GM19025 (cell line): ENCODE measurements around the gene SMIM7.
"Not testable (repeated sequence)": the region's sequence is repeated elsewhere in the genome, so short reads cannot be mapped to it uniquely, and the experiment has no call there.

Experiments
- ATAC-seq: cut with Tn5 transposase; IDR thresholded peaks from one replicate; pipeline ENCODE4 v1.9.1; 2021; ENCODE audit warnings: mild to moderate bottlenecking, low read depth, moderate library complexity; ENCODE audit not compliant: unreplicated experiment

SMIM7 gene

DNA sequence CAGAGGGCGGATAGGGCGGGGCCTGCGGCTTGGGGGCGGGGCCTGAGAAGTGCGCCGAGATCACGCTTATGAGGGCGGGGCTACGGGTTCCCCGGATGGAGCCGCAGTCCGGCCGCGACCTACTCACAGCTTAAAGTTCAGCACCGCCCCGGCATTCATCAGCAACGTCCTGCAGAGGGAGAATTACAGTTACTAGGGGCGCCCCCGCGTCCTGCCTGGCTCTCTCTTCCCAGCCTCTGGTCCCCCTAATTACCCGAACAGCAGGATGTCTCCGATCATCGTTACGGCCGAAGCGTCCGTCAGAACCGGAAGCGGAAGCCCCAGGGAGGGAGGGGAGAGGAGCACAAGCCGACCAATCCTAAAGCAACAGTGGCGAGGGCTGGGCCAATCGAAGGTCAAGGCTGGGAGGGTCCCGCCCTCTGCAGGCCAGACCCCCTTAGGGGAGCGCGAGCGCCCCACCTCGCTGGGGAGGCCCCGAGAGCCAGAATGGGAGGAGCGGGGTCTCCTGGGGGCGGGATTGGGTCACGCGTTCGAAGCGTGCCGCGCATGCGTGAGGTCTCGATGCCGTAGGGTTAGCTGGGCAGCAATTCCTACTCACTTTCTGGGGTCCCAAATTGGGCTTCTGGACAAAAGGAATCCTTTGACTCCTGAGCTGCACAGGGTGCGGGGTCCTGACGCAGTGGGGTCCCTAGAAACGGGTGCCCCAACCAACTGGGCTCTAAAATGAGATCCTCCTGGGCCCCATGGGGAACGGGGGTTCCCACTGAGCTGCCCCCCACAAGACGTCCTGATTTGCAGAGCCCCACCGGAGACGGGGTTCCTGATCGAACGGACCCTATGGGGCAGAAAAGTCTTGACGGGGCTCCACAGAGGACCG is at the start of gene SMIM7:
Gene SMIM7, minus strand, starts transcription at position 313 of the 877 bp plus-strand sequence. Its CDS starts 34 bp downstream, at position 279.
- peak; percentile 92 for ATAC-seq

- ATAC-seq: no peak
These were observed 43.7 kb upstream of the SMIM7 start for GRCh38 chr19:16703677-16704076.

GRCh38 chr19:16702123-16702522 is 42.2 kb upstream of the SMIM7 start:
- no peak for ATAC-seq

- ATAC-seq: no peak
These were observed 39.0 kb upstream of the SMIM7 start for GRCh38 chr19:16698914-16699313.

GRCh38 chr19:16688084-16688483 is 28.1 kb upstream of the SMIM7 start:
- no peak for ATAC-seq

DNA sequence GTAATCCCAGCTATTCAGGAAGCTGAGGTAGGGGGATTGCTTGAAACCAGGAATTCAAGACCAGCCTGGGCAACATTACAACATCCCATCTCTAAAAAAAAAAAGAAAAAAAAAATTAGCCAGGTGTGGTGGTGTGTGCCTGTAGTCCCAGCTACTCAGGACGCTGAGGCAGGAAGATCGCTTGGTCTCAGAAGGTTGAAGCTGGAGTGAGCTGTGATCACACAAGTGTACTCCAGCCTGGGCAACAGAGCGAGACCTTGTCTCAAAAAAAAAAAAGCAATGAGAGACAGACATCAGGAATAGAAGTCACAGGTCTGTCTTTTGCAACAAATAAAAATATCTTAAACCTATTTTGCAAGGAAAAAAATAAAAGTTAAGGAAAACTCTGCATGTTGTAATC is 24.3 kb upstream of the SMIM7 start:
- ATAC-seq: no peak

DNA sequence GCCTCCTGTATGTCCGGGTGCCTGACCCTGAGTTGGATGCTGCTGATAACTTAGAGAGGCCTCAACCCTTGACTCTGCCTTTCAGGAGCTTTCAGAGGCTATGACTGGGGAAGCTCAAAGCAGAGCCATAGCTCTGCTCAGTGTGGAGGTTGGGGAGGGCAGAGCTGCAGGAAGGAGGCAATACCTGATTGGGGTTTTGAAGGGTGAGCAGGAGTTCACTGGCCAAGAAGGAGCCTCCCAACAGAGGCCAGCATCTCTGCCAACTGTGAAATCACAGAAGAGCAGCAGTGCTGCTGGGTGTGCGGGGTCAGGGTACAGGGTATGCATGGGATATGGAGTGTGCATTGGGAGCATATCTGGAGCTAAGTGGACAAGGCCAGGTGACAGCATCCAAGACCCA is 22.6 kb upstream of the SMIM7 start:
- ATAC-seq: no peak

GRCh38 chr19:16679811-16680210 is 19.9 kb upstream of the SMIM7 start:
- ATAC-seq: no peak

- ATAC-seq: no peak
These were observed 18.6 kb upstream of the SMIM7 start for GRCh38 chr19:16678498-16678897.

DNA sequence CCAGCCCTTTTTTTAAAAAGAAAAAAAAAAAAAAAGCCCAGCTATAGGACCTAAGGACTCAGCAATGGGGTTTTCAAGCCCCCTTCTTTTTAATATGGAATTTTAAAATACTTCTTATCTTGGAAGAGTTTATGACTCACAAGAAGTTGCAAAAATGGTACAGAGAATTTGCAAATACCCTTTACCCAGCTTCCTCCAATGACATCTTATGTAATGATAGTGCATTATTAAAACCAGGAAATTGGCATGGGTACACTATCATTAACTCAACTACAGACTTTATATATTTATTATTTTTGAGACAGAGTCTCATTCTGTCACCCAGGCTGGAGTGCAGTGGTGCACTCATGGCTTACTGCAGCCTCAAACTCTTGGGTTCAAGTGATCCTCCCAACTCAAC is 17.1 kb upstream of the SMIM7 start:
- no peak for ATAC-seq

DNA sequence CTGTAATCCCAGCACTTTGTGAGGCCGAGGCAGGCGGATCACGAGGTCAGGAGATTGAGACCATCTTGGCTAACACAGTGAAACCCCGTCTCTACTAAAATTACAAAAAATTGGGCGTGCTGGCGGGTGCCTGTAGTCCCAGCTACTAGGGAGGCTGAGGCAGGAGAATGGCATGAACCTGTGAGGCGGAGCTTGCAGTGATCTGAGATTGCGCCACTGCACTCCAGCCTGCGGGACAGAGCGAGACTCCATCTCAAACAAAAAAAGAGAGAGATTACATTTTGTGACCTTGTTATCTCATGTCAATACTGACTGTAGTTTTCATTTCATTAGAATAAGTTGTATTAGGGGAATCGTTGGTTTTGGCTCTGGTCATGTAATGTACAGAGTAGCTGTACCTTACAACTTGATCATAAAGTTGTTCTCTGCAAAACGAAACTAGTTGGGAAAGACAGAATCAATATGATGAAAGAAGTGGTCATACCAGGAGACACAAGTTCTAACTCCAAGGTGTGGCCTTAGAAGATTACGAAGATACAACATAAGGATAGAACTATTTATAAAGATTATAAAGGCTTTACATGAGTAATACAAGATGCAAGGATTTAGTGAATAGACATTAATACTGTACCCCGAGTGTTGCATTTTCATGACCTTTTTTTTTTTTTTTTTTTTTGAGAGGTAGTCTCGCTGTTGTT is 16.3 kb upstream of the SMIM7 start:
- ATAC-seq: no peak

DNA sequence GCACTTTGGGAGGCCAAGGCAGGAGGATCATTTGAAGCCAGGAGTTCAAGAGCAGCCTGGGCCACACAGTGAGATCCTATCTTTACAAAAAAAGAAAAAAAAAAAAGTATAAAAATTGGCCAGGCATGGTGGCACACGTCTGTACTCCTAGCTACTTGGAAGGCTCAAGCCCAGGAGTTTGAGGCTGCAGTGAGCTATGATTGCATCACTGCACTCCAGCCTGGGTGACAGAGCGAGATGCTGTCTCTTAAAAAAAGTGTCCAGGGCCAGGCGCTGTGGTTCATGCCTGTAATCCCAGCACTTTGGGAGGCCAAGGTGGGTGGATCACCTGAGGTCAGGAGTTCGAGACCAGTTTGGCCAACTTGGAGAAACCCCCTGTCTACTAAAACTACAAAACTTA is 13.9 kb upstream of the SMIM7 start:
- not testable (repeated sequence) for ATAC-seq

DNA sequence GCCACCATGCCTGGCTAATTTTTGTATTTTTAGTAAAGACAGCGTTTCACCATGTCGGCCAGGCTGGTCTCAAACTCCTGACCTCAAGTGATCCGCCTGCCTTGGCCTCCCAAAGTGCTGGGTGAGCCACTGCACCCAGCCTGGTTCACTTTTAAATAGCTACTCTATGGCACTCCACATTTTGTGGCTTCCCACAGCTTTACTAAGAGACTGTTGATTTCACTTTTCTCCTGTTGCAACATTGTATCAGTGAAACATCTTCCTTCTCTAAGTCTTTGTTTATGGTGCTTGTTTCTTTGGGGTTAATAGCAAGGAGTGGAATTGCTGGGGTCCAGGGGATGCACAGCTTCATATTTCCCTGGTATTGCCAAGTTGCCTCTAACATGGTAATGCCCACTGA is 13.3 kb upstream of the SMIM7 start:
- ATAC-seq: no peak

- no peak for ATAC-seq
These were observed 11.8 kb upstream of the SMIM7 start for GRCh38 chr19:16671652-16672274.

DNA sequence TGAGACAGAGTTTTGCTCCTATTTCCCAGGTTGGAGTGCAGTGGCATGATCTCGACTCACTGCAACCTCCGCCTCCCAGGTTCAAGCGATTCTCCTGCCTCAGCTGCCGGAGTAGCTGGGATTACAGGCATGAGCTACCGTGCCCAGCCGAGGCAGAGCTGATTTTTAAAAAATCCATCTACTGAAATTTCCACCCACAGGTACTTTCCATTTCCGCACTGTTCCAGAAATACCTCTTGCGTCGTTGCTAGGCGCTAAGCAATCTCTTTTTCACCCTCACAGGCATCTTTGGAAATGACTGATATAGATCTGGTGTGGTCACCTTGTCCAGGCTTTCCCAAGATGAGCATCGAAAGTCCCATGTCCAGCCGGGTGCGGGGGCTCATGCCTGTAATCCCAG is 10.3 kb upstream of the SMIM7 start:
- ATAC-seq: no peak

DNA sequence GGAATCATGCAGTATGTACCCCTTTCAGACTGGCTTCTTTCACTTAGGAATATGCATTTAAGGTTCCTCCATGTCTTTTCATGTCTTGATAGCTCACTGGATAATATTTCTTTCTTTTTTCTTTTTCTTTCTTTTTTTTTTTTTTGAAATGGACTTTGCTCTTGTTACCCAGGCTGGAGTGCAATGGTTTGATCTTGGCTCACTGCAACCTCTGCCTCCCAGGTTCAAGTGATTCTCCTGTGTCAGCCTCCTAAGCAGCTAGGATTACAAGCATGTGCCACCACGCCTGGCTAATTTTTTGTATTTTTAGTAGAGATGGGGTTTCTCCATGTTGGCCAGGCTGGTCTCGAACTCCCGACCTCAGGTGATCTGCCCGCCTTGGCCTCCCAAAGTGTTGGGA is 8.8 kb upstream of the SMIM7 start:
- ATAC-seq: not testable (repeated sequence)

DNA sequence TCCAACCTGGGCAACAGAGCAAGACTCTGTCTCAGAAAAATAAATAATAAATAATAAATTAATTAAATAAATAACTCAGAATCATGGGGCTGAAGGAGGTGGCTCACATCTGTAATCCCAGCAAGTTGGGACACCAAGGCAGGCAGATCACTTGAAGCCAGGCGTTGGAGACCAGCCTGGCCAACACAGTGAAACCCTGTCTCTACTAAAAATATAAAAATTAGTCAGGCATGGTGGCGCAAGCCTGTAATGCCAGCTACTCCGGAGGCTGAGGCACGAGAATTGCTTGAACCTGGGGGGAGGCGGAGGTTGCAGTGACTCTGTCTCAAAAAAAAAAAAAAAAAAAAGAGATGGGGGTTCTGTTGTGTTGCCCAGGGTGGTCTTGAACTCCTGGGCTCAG is 8.2 kb upstream of the SMIM7 start:
- no peak for ATAC-seq

DNA sequence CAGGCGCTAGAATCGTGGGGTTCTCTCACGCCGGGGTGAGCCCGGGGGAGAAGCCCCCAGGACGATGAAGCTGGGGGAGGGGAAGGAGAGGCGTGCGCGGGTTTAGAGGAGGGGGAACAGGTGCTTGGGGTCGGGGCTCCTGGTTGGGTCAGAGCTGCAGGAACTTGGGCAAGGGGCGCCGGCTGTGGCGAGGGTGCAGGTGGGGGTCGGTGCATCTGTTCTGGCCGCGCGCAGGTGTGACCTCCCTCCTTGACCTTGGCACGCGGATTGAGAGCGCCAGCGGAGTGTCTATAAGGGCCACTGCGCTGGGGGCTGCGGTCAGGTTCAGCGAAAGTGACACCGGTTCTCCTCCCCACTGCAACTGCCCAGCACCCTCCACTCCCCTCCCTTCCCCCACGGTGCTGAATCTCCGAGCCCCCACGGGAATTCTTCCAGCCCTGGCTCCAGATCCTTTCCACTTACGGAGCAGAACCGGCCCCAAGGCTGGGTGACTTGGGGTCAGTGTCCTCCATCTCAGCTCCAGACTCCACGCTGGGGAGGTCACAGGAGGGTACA is 1.6 kb upstream of the SMIM7 start:
- ATAC-seq: no peak

DNA sequence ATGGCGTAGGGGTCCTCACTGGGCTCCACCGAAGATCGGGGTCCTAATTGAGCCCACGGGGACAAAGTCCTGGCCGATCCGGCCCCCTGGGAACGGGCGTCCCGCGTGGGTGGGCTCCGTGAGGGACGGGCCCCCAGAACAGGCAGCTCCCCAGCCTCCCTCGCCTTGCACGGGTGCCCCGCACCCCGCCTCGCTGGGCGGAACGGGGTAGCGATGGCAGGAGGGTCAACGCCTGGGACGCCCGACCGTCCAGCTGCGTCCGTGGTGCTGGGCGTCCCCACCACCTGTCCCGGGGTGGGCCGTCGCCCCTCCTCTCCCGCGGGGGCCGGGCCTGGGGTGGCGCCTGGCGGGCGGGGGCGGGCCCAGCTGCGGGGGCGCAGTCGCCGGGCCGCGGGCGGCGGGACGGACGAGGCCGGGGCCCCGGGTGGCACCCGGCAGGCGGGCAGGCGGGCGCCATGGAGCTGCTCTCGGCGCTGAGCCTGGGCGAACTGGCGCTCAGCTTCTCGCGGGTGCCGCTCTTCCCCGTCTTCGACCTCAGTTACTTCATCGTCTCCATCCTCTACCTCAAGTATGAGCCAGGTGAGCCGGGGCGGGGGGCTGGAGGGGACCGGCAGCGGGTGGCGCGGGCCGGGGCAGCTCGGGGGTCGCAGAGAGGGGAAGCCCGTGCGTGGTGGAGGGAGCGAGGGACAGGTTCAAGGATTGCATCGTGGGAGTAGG is 977 bp upstream of the SMIM7 start, which contains the start of gene TMEM38A:
Gene TMEM38A, plus strand, starts transcription at position 377 of the 717 bp plus-strand sequence. Its CDS starts 79 bp downstream, at position 456.
- no peak for ATAC-seq

GRCh38 chr19:16659464-16659831 is 496 bp downstream of the SMIM7 start:
- no peak for ATAC-seq
